Suppressor macrophage (primary cell): Measurements from ENCODE around the gene MAOA.
A peak's percentile ranks its signal among the peaks of the same experiment; 100 is the strongest.
"Not testable (repeated sequence)": the region's sequence is repeated elsewhere in the genome, so short reads cannot be mapped to it uniquely, and the experiment has no call there.

ENCODE experiments used
- DNase-seq, 4 experiments: peaks; one replicate each; pipeline ENCODE4 v3.0.0-alpha.2; 2020 to 2022

Gene MAOA

GRCh38 chrX:43718546-43718945, 62.4 kb downstream of the MAOA start:
- DNase-seq = no peak

GRCh38 chrX:43718956-43719355, 62.9 kb downstream of the MAOA start:
- DNase-seq = no peak

- DNase-seq = no peak
Measured at GRCh38 chrX:43720082-43720481, 64.0 kb downstream of the MAOA start.

GRCh38 chrX:43720961-43721360, 64.9 kb downstream of the MAOA start:
- DNase-seq = no peak

GRCh38 chrX:43725227-43725626, 69.1 kb downstream of the MAOA start:
- DNase-seq = not testable (repeated sequence)

GRCh38 chrX:43727254-43727653, 71.2 kb downstream of the MAOA start:
- DNase-seq = not testable (repeated sequence)

GRCh38 chrX:43728002-43728401, 71.9 kb downstream of the MAOA start:
- DNase-seq = no peak

GRCh38 chrX:43728966-43729365, 72.9 kb downstream of the MAOA start:
- peak in 3 of 4 experiments; percentile 25 to 52 (median 34) for DNase-seq

- no peak for DNase-seq
Measured at GRCh38 chrX:43731086-43731485, 75.0 kb downstream of the MAOA start.

- no peak for DNase-seq
Measured at GRCh38 chrX:43733699-43734098, 77.6 kb downstream of the MAOA start.

GRCh38 chrX:43734444-43734843, 78.3 kb downstream of the MAOA start:
- DNase-seq = no peak

GRCh38 chrX:43735534-43735933, 79.4 kb downstream of the MAOA start:
- DNase-seq = no peak

GRCh38 chrX:43735957-43736356, 79.9 kb downstream of the MAOA start:
- DNase-seq = no peak

GRCh38 chrX:43741843-43742573, 85.9 kb downstream of the MAOA start:
- DNase-seq = peak; percentile 45 to 76 (median 60)

GRCh38 chrX:43743100-43743822, 87.2 kb downstream of the MAOA start:
- DNase-seq = peak in 3 of 4 experiments; percentile 20 to 39 (median 30)

- no peak for DNase-seq
Measured at GRCh38 chrX:43744284-43744683, 88.2 kb downstream of the MAOA start.

GRCh38 chrX:43745938-43746721, 90.0 kb downstream of the MAOA start:
- DNase-seq = no peak

- DNase-seq = no peak
Measured at GRCh38 chrX:43747476-43747875, 91.4 kb downstream of the MAOA start.

GRCh38 chrX:43750248-43750676, 94.2 kb downstream of the MAOA start:
- peak; percentile 75 to 91 (median 84) for DNase-seq

GRCh38 chrX:43753637-43754036, 97.5 kb downstream of the MAOA start:
- DNase-seq = no peak

GRCh38 chrX:43756076-43756475, 100.0 kb downstream of the MAOA start:
- no peak for DNase-seq

- DNase-seq = no peak
Measured at GRCh38 chrX:43758044-43758443, 101.9 kb downstream of the MAOA start.

GRCh38 chrX:43785930-43786591, 130.0 kb downstream of the MAOA start:
- no peak for DNase-seq
